ENCODE data around the gene TOMM7. TPM values are rescaled to one million over a fixed set of nuclear protein-coding genes. Genes with fewer than 3 reads are reported as not detected.
A peak's percentile ranks its signal among the peaks of the same experiment; 100 is the strongest.
"Not testable (repeated sequence)": the region's sequence is repeated elsewhere in the genome, so short reads cannot be mapped to it uniquely, and the experiment has no call there.

Gene TOMM7
- total RNA-seq, 1 experiment from 2014 or later, result 170 TPM

- H3K4me2 ChIP-seq (ENCODE audit: low read depth, low read length, poor library complexity, severe bottlenecking), result no peak overlapping the region
- H3K27me3 ChIP-seq (ENCODE audit: low read length), result no peaks in the 10 kb centered on the region
- H3K9me3 ChIP-seq (ENCODE audit: low read length), result no peaks in the 10 kb centered on the region
- peaks cover 19% of the 10 kb centered on the region for H3K4me1 ChIP-seq (ENCODE audit: low read length)
- no peaks in the 10 kb centered on the region for H3K79me2 ChIP-seq (ENCODE audit: low read length)
- DNase-seq, result no peak
- H3K9me2 ChIP-seq (replicated peaks; ENCODE audit: insufficient read depth, low read length), result no peaks in the 10 kb centered on the region
- no peak overlapping the region for H2AFZ ChIP-seq (ENCODE audit: low read length)
- H3K9ac ChIP-seq (ENCODE audit: low read length), result no peak overlapping the region
- H3K36me3 ChIP-seq (ENCODE audit: insufficient read depth, low read length), result no peaks in the 10 kb centered on the region
- H3K4me3 ChIP-seq (ENCODE audit: low read length), result no peak overlapping the region
- H3K27ac ChIP-seq (ENCODE audit: low read length), result no peak overlapping the region
- no peaks in the 10 kb centered on the region for H4K20me1 ChIP-seq (ENCODE audit: insufficient read depth, low read depth, low read length)
Observed at GRCh38 chr7:22837308-22837707, 14.7 kb upstream of the TOMM7 start.

DNA sequence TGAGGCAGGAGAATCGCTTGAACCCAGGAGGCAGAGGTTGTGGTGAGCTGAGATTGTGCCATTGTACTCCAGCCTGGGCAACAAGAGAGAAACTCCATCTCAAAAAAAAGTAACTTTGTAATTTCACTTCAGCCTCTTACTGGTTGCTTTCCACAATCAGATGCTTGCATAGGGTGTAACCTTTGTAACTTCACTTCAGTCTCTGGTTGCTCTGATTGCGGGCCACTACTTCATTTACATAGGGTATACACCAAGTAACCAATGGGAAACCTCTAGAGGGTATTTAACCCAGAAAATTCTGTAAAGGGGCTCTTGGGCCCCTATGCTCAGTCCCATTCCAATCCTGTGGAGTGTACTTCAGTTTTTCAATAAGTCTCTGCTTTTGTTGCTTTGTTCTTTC, 13.9 kb upstream of the TOMM7 start:
- not testable (repeated sequence) for H3K79me2 ChIP-seq (ENCODE audit: low read length); H3K9me2 ChIP-seq (replicated peaks; ENCODE audit: insufficient read depth, low read length); H3K9me3 ChIP-seq (ENCODE audit: low read length); H3K4me3 ChIP-seq (ENCODE audit: low read length); H3K27ac ChIP-seq (ENCODE audit: low read length); H3K36me3 ChIP-seq (ENCODE audit: insufficient read depth, low read length); DNase-seq; H2AFZ ChIP-seq (ENCODE audit: low read length); H3K27me3 ChIP-seq (ENCODE audit: low read length); H4K20me1 ChIP-seq (ENCODE audit: insufficient read depth, low read depth, low read length); H3K9ac ChIP-seq (ENCODE audit: low read length); H3K4me2 ChIP-seq (ENCODE audit: low read depth, low read length, poor library complexity, severe bottlenecking)
- H3K4me1 ChIP-seq (ENCODE audit: low read length), result peaks cover 19% of the 10 kb centered on the region

DNA sequence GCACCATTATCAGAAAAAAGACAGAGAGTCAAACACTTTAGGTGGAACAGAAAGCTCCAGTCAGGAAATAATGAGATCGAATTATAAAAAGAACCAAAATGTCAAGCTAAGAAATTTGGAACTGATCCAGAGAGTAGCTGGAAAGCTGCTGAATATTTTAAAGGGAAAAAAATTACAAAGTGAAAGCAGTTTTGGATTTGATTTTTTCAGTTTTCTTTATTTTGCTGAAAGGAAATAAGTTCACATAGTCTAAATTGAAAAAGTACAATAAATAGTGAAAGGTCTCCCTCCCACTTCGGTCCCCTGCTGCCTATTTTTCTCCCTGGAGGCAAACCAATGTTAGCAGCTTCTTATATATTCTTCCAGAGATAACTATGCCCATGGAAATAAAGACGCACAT, 11.3 kb upstream of the TOMM7 start:
- no peak overlapping the region for H2AFZ ChIP-seq (ENCODE audit: low read length)
- no peaks in the 10 kb centered on the region for H3K79me2 ChIP-seq (ENCODE audit: low read length)
- H3K9me2 ChIP-seq (replicated peaks; ENCODE audit: insufficient read depth, low read length), result no peaks in the 10 kb centered on the region
- H3K36me3 ChIP-seq (ENCODE audit: insufficient read depth, low read length), result no peaks in the 10 kb centered on the region
- H3K9me3 ChIP-seq (ENCODE audit: low read length), result no peaks in the 10 kb centered on the region
- H3K4me3 ChIP-seq (ENCODE audit: low read length), result no peak overlapping the region
- DNase-seq, result no peak
- peaks cover 19% of the 10 kb centered on the region for H3K4me1 ChIP-seq (ENCODE audit: low read length)
- H3K27me3 ChIP-seq (ENCODE audit: low read length), result no peaks in the 10 kb centered on the region
- H3K27ac ChIP-seq (ENCODE audit: low read length), result no peak overlapping the region
- peak overlapping the region; percentile 30 for H3K4me2 ChIP-seq (ENCODE audit: low read depth, low read length, poor library complexity, severe bottlenecking)
- H4K20me1 ChIP-seq (ENCODE audit: insufficient read depth, low read depth, low read length), result no peaks in the 10 kb centered on the region
- no peak overlapping the region for H3K9ac ChIP-seq (ENCODE audit: low read length)

GRCh38 chr7:22833113-22833855, 10.6 kb upstream of the TOMM7 start:
- no peak overlapping the region for H3K4me2 ChIP-seq (ENCODE audit: low read depth, low read length, poor library complexity, severe bottlenecking)
- H2AFZ ChIP-seq (ENCODE audit: low read length), result 0 out of 2 replicates have a peak overlapping the region, but pooled peaks have one; percentile 20

GRCh38 chr7:22832401-22832800, 9.8 kb upstream of the TOMM7 start:
- H2AFZ ChIP-seq (ENCODE audit: low read length), result 0 out of 2 replicates have a peak overlapping the region, but pooled peaks have one; percentile 20
- H3K79me2 ChIP-seq (ENCODE audit: low read length), result no peaks in the 10 kb centered on the region
- no peaks in the 10 kb centered on the region for H3K36me3 ChIP-seq (ENCODE audit: insufficient read depth, low read length)
- no peak overlapping the region for H3K4me3 ChIP-seq (ENCODE audit: low read length)
- no peaks in the 10 kb centered on the region for H3K9me2 ChIP-seq (replicated peaks; ENCODE audit: insufficient read depth, low read length)
- H3K27me3 ChIP-seq (ENCODE audit: low read length), result no peaks in the 10 kb centered on the region
- no peak for DNase-seq
- no peak overlapping the region for H3K27ac ChIP-seq (ENCODE audit: low read length)
- H4K20me1 ChIP-seq (ENCODE audit: insufficient read depth, low read depth, low read length), result no peaks in the 10 kb centered on the region
- no peak overlapping the region for H3K4me2 ChIP-seq (ENCODE audit: low read depth, low read length, poor library complexity, severe bottlenecking)
- H3K9ac ChIP-seq (ENCODE audit: low read length), result no peak overlapping the region
- peaks cover 19% of the 10 kb centered on the region for H3K4me1 ChIP-seq (ENCODE audit: low read length)
- H3K9me3 ChIP-seq (ENCODE audit: low read length), result no peaks in the 10 kb centered on the region

More at GRCh38 chr7:22833113-22833855, 10.6 kb upstream of the TOMM7 start:
- no peak for DNase-seq
- Histone ChIP-seq H3K36me3 (ENCODE audit: insufficient read depth, low read length) (no peaks in the 10 kb centered on the region), H3K4me3 (ENCODE audit: low read length) (no peak overlapping the region), H3K9ac (ENCODE audit: low read length) (no peak overlapping the region), H3K79me2 (ENCODE audit: low read length) (no peaks in the 10 kb centered on the region), H3K9me3 (ENCODE audit: low read length) (no peaks in the 10 kb centered on the region), H3K4me1 (ENCODE audit: low read length) (peaks cover 19% of the 10 kb centered on the region), H3K9me2 (replicated peaks; ENCODE audit: insufficient read depth, low read length) (no peaks in the 10 kb centered on the region), H4K20me1 (ENCODE audit: insufficient read depth, low read depth, low read length) (no peaks in the 10 kb centered on the region), H3K27me3 (ENCODE audit: low read length) (no peaks in the 10 kb centered on the region), H3K27ac (ENCODE audit: low read length) (no peak overlapping the region)

GRCh38 chr7:22831602-22832305, 9.1 kb upstream of the TOMM7 start:
- Histone ChIP-seq H3K9me2 (replicated peaks; ENCODE audit: insufficient read depth, low read length) (no peaks in the 10 kb centered on the region), H3K4me1 (ENCODE audit: low read length) (peaks cover 19% of the 10 kb centered on the region), H3K4me3 (ENCODE audit: low read length) (no peak overlapping the region), H3K36me3 (ENCODE audit: insufficient read depth, low read length) (no peaks in the 10 kb centered on the region), H3K9ac (ENCODE audit: low read length) (no peak overlapping the region), H4K20me1 (ENCODE audit: insufficient read depth, low read depth, low read length) (no peaks in the 10 kb centered on the region), H3K9me3 (ENCODE audit: low read length) (no peaks in the 10 kb centered on the region), H3K4me2 (ENCODE audit: low read depth, low read length, poor library complexity, severe bottlenecking) (no peak overlapping the region), H2AFZ (ENCODE audit: low read length) (no peak overlapping the region), H3K79me2 (ENCODE audit: low read length) (no peaks in the 10 kb centered on the region), H3K27me3 (ENCODE audit: low read length) (no peaks in the 10 kb centered on the region), H3K27ac (ENCODE audit: low read length) (no peak overlapping the region)
- DNase-seq, result no peak

- no peaks in the 10 kb centered on the region for H3K9me3 ChIP-seq (ENCODE audit: low read length)
- H3K36me3 ChIP-seq (ENCODE audit: insufficient read depth, low read length), result no peaks in the 10 kb centered on the region
- H3K27me3 ChIP-seq (ENCODE audit: low read length), result no peaks in the 10 kb centered on the region
- H3K4me1 ChIP-seq (ENCODE audit: low read length), result peaks cover 10% of the 10 kb centered on the region
- no peak overlapping the region for H3K4me3 ChIP-seq (ENCODE audit: low read length)
- H3K9me2 ChIP-seq (replicated peaks; ENCODE audit: insufficient read depth, low read length), result no peaks in the 10 kb centered on the region
- H2AFZ ChIP-seq (ENCODE audit: low read length), result no peak overlapping the region
- peak; percentile 75 for DNase-seq
- no peaks in the 10 kb centered on the region for H4K20me1 ChIP-seq (ENCODE audit: insufficient read depth, low read depth, low read length)
- H3K79me2 ChIP-seq (ENCODE audit: low read length), result peaks cover under 1% of the 10 kb centered on the region
- H3K9ac ChIP-seq (ENCODE audit: low read length), result no peak overlapping the region
- no peak overlapping the region for H3K4me2 ChIP-seq (ENCODE audit: low read depth, low read length, poor library complexity, severe bottlenecking)
- H3K27ac ChIP-seq (ENCODE audit: low read length), result no peak overlapping the region
Observed at GRCh38 chr7:22827563-22827962, 4.9 kb upstream of the TOMM7 start.

DNA sequence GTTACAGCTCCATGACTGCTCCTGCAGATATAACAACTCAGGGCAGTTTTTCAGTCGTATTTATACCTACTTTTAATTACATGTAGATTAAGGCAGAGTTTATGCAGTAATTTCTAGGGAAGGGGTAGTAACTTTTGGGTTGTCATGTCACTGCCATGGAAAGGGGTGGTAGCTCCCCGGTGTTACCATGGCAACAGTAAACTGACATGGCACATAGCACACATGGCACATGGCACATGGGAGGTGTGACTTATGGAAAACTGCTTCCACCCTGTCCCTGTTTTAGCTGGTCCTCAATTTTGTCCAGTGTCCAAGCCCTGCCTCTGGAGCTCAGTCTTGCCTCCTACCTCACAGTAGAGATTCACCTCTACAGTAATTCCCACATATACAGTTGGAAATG, 3.9 kb upstream of the TOMM7 start:
- Histone ChIP-seq H3K27ac (ENCODE audit: low read length) (no peak overlapping the region), H3K9me2 (replicated peaks; ENCODE audit: insufficient read depth, low read length) (no peaks in the 10 kb centered on the region), H3K4me1 (ENCODE audit: low read length) (peaks cover 13% of the 10 kb centered on the region), H4K20me1 (ENCODE audit: insufficient read depth, low read depth, low read length) (no peaks in the 10 kb centered on the region), H3K36me3 (ENCODE audit: insufficient read depth, low read length) (no peaks in the 10 kb centered on the region), H3K4me3 (ENCODE audit: low read length) (no peak overlapping the region), H3K79me2 (ENCODE audit: low read length) (peaks cover 10% of the 10 kb centered on the region), H3K27me3 (ENCODE audit: low read length) (no peaks in the 10 kb centered on the region), H3K4me2 (ENCODE audit: low read depth, low read length, poor library complexity, severe bottlenecking) (no peak overlapping the region), H3K9ac (ENCODE audit: low read length) (no peak overlapping the region), H2AFZ (ENCODE audit: low read length) (no peak overlapping the region), H3K9me3 (ENCODE audit: low read length) (no peaks in the 10 kb centered on the region)
- DNase-seq, result no peak
